Measurements from ENCODE around the gene TAF8.

DNA sequence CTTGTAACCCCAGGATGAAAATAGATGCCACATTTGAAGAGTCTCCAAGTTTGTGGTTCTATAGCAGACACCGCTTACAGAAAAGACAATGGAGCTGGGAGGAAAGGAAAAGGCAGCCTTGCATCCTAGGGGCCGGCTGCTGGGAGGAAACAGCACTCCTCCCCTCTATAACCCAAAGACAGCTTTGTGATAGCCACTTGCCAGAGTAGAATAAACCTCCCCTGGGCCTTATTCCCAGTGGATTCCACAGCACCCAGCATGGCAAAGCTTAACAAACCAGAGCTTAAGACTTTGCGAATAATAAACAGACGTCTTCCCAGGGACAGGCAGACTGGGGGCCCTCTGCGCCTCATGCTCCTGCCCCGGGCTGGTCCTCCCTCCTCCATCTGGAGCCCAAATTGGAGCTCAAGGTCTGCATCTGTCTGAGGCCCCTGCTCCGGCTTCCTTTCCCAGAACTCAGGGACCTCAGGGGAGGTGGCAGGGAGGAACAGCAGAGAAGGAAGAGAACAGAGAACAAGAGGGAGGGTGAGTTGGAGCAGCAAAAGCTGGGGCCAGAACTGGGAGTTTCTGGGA is 8.8 kb upstream of the TAF8 start:
- TF ChIP-seq, protein P1, sequence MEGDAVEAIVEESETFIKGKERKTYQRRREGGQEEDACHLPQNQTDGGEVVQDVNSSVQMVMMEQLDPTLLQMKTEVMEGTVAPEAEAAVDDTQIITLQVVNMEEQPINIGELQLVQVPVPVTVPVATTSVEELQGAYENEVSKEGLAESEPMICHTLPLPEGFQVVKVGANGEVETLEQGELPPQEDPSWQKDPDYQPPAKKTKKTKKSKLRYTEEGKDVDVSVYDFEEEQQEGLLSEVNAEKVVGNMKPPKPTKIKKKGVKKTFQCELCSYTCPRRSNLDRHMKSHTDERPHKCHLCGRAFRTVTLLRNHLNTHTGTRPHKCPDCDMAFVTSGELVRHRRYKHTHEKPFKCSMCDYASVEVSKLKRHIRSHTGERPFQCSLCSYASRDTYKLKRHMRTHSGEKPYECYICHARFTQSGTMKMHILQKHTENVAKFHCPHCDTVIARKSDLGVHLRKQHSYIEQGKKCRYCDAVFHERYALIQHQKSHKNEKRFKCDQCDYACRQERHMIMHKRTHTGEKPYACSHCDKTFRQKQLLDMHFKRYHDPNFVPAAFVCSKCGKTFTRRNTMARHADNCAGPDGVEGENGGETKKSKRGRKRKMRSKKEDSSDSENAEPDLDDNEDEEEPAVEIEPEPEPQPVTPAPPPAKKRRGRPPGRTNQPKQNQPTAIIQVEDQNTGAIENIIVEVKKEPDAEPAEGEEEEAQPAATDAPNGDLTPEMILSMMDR (IDR thresholded peaks at IDR 0.05; ENCODE audit: low read length), result no peak
- TF ChIP-seq EZH2 (IDR thresholded peaks at IDR 0.05; ENCODE audit: borderline replicate concordance, low read length), result no peak

Measured in OCI-LY1 (cell line).